GM19324 (cell line): ENCODE measurements around the gene RMDN2.
"Not testable (repeated sequence)": the region's sequence is repeated elsewhere in the genome, so short reads cannot be mapped to it uniquely, and the experiment has no call there.

Experiments
- ATAC-seq: cut with Tn5 transposase; IDR thresholded peaks from one replicate; pipeline ENCODE4 v1.9.1; 2021; ENCODE audit warnings: mild to moderate bottlenecking, moderate library complexity; ENCODE audit not compliant: unreplicated experiment, low FRiP score

Gene RMDN2

GRCh38 chr2:37928377-37928776, 3.3 kb downstream of the RMDN2 start:
- no peak for ATAC-seq

DNA sequence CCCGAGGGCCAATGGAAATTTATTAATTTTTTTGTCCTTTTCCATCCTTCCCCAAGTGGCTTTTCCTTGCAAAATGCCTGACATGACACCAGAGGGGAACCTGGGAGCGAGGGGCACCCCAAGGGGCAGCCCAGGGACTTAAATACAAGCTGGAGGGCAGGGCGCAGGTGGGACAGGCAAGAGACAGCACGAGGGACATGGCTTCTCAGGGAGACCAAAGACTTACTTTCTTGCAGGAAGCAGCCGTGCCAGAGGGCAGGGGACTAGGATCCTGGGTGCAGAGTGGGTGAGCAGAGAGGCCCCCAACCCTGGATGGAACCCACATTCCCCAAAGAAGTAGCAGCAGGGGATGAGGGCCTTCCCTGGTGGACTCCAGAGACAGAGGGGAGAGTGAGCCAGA, 5.3 kb downstream of the RMDN2 start:
- not testable (repeated sequence) for ATAC-seq

- not testable (repeated sequence) for ATAC-seq
Observed at GRCh38 chr2:37932873-37933272, 7.8 kb downstream of the RMDN2 start.

- ATAC-seq: peak; percentile 96
Observed at GRCh38 chr2:37934591-37935513, 9.8 kb downstream of the RMDN2 start.

GRCh38 chr2:37937568-37937967, 12.5 kb downstream of the RMDN2 start:
- ATAC-seq: not testable (repeated sequence)

DNA sequence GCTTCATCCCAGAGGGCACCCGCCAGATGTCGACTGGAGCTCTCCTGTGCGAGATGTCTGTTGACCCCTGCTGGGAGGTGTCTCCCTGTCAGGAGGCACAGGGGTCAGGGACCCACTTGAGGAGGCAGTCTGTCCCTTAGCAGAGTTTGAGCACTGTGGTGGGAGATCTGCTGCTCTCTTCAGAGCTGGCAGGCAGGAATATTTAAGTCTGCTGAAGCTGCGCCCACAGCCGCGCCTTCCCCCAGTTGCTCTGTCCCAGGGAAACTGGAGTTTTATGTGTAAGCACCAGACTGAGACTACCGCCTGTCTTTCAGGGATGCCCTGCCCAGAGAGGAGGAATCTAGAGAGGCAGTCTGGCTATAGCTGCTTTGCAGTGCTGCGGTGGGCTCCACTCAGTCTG, 16.2 kb downstream of the RMDN2 start:
- ATAC-seq: not testable (repeated sequence)

DNA sequence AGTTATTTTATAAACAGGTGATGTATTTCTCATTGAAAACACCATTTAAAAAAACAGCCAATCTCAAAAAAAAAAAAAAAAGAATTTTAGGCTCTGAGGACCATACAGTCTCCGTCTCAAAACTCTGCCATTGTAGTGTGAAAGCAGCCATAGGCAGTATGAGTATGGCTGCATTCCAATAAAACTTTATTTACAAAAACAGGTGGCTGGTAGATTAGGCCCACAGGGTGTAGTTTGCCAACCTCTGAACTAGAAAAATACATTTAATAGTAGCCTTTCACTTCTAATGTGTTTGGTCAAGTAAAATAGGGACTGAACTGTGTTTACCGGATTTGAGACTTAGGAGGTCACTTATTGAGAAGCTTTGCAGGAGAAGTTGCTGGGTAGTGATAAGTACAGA, 19.2 kb downstream of the RMDN2 start:
- ATAC-seq: no peak

GRCh38 chr2:37947306-37947705, 22.2 kb downstream of the RMDN2 start:
- no peak for ATAC-seq

DNA sequence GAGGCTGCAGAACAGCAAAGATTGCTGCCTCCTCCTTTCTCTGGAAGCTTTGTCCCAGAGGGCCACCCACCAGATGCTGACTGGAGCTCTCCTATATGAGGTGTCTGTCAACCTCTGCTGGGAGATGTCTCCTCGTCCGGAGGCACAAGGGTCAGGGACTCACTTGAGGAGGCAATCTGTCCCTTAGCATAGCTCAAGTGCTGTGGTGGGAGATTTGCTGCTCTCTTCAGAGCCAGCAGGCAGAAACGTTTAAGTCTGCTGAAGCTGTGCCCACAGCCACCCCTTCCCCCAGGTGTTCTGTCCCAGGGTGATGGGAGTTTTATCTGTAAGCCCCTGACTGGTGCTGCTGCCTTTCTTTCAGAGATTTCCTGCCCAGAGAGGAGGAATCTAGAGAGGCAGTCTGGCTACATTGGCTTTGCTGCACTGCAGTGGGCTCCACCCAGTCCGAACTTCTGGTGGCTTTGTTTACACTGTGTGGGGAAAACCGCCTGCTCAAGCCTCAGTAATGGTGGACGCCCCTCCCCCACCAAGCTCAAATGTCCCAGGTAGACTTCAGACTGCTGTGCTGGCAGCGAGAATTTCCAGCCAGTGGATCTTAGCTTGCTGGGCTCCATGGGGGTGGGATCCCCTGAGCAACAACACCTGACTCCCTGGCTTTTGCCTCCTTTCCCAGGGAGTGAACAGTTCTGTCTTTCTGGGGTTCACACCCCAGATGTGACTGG, 37.1 kb downstream of the RMDN2 start:
- not testable (repeated sequence) for ATAC-seq

GRCh38 chr2:37962740-37963121, 37.6 kb downstream of the RMDN2 start:
- ATAC-seq: not testable (repeated sequence)

- not testable (repeated sequence) for ATAC-seq
Observed at GRCh38 chr2:37963901-37964300, 38.8 kb downstream of the RMDN2 start.

DNA sequence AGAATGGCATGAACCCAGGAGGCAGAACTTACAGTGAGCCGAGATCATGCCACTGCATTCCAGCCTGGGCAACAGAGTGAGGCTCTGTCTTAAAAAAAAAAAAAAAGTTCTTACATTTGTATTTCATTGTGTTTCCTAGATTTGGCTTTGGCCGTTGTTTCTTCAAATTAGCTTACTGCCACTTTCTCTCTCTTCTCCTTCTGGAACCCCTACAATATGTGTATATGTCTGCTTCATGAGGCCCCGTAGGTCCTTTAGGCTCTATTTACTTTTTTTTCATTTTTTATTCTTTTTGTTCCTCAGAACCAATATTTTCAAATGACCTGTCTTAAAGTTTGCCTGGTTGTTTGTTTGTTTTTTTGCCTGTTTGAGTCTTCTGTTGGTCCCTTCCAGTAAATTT, 41.2 kb downstream of the RMDN2 start:
- ATAC-seq: no peak

DNA sequence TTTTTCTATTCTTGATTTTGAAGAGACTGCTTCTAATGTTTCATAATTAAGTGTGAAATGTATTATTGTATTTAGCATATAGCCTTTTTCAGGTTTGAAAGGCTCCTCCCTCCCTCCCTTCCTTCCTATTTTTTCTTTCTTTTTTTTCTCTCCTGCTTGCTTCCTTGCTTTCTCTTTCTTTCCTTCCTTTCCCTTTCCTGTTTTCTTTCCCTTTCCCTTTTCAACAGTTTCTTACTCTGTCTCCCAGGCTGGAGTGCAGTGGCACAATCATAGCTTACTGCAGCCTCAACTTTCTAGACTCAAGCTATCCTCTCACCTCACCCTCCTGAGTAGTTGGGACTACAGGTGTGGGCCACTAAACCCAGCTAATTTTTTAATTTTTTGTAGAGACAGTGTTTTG, 44.6 kb downstream of the RMDN2 start:
- ATAC-seq: no peak

GRCh38 chr2:37971971-37972370, 46.9 kb downstream of the RMDN2 start:
- ATAC-seq: no peak

- ATAC-seq: no peak
Observed at GRCh38 chr2:37973615-37974353, 48.7 kb downstream of the RMDN2 start.

- ATAC-seq: no peak
Observed at GRCh38 chr2:37975808-37976207, 50.7 kb downstream of the RMDN2 start.

- ATAC-seq: no peak
Observed at GRCh38 chr2:37976411-37976810, 51.3 kb downstream of the RMDN2 start.

DNA sequence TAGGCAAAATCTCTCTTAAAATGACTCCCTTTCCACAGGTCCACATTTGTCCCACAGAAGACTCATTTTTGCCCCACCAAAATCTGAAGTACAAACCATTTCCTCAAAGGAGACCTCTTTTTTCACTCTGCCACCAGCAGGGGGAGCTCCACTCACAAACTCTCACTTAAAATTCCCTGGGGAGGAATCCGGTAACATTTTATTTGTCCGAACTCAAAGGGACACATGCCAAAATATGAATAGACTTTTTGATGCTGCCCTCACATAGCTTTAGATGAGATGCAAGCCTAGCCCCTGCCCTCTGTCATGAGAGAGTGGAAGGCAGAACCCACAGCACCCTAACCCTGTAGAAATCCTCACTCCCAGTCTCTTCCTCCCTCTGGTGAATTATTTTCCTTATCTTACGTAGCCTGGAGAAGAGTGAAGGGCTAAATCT, 57.1 kb downstream of the RMDN2 start:
- no peak for ATAC-seq

GRCh38 chr2:37982847-37983246, 57.8 kb downstream of the RMDN2 start:
- ATAC-seq: no peak

DNA sequence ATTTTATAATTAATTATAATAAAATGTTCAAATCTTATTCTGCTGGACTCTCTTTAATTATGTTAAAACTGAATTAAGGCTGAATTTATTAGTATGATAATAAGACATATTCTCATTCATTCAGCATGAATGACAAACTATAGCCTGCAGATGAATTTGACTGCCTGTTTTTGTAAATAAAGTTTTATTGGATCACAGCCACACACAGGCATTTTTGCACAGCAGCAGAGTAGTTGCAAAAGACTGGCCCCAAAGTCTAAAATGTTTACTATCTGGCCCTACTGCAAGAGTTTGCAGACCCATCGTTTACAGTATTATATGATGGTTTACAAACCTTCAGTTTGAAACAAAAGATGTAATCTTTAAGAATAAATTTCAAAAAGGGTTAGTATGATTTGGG, 58.6 kb downstream of the RMDN2 start:
- ATAC-seq: no peak

DNA sequence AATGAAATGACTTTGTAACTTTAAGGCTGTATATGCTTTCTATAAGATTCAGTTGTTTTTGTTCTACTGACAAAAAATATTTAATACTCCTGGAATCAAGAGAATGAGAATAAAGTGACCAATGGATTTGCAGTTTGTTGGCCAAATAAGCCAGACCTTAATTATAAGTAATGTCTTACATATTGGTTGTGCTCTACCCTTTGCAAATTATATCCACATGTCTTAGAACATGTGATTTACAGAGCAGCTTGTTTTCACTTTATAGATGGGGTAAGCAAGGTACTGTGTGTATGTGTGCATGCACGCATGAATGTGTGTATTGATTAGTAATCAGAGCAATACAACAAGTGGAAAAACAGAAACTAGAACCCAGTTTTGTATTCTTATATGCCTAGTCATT, 59.1 kb downstream of the RMDN2 start:
- no peak for ATAC-seq
